Kidney (tissue), 14 donors: ENCODE data around the gene VPREB1. TPM values are rescaled to one million over a fixed set of nuclear protein-coding genes. Genes with fewer than 3 reads are reported as not detected.
"Not testable (repeated sequence)": the region's sequence is repeated elsewhere in the genome, so short reads cannot be mapped to it uniquely, and the experiment has no call there.

Experiments used
- DNase-seq, 5 donors: peaks; one replicate each; pipeline ENCODE4 v3.0.0-alpha.2; 2013 to 2020
- FAIRE-seq: peaks from 2 replicates; lab custom pipeline; 2012; peaks lifted over from hg19 to GRCh38; lab: Jason Lieb, UNC
- H3K27ac ChIP-seq, 2 donors: one replicate each; pipeline ENCODE4 v1.7.0; 2013; ENCODE audit warnings: low read depth in 2 of 2, low read length in 2 of 2, inconsistent platforms in 1 of 2
- H3K27me3 ChIP-seq: one replicate; pipeline ENCODE4 v1.7.1; 2013; ENCODE audit warnings: low read length, inconsistent platforms; ENCODE audit not compliant: control insufficient read depth, insufficient read depth
- H3K36me3 ChIP-seq, 3 donors: one replicate each; pipeline versions ENCODE4 v1.7.0 to v1.7.1; 2013; ENCODE audit warnings: low read length in 3 of 3, control low read depth in 1 of 3, inconsistent platforms in 1 of 3; ENCODE audit not compliant: insufficient read depth in 3 of 3, control insufficient read depth in 2 of 3
- H3K4me1 ChIP-seq, 3 donors: one replicate each; pipeline versions ENCODE4 v1.7.0 to v1.7.1; 2013; ENCODE audit warnings: low read length in 3 of 3, inconsistent platforms in 1 of 3, low read depth in 1 of 3; ENCODE audit not compliant: control insufficient read depth in 2 of 3, insufficient read depth in 2 of 3
- H3K4me3 ChIP-seq, 3 donors: one replicate each; pipeline versions ENCODE4 v1.7.0 to v1.8.1; 2013; ENCODE audit warnings: low read length in 3 of 3, control low read depth in 1 of 3, inconsistent platforms in 1 of 3
- H3K9ac ChIP-seq, 3 donors: one replicate each; pipeline versions ENCODE4 v1.7.0 to v1.7.1; 2013; ENCODE audit warnings: low read length in 3 of 3, control low read depth in 1 of 3, inconsistent platforms in 1 of 3
- H3K9me3 ChIP-seq, 3 donors: one replicate each; pipeline versions ENCODE4 v1.7.0 to v1.7.1; 2013; ENCODE audit warnings: low read length in 3 of 3, control low read depth in 1 of 3, inconsistent platforms in 1 of 3; ENCODE audit not compliant: control insufficient read depth in 2 of 3, insufficient read depth in 1 of 3
- intact Hi-C: fragments of 100-400 bp; cut with DNase I; formaldehyde crosslinking; loops from one replicate; pipeline ENCODE4 v1.11.1; 2022
- polyA plus RNA-seq: library from polyadenylated mRNA; stranded (reverse); fragments of 350-450 nt; fragmentation: Illumina TruSeq; extraction: RNeasy Lipid Tissue Mini Kit (QIAGEN cat#74804); gene quantifications from one replicate; pipeline ENCODE4 v1.2.3, GENCODE V29; 2014; ENCODE audit warnings: low read depth, low replicate concordance; ENCODE audit not compliant: insufficient read depth
- total RNA-seq: library from RNA; stranded (reverse); fragmentation: NEBNext Ultra II Directional; extraction: Animal tissue kit (Norgen Biotek cat#: 25700); gene quantifications from one replicate; pipeline ENCODE4 v1.2.1, GENCODE V29; 2021
- TF ChIP-seq, protein P1 (sequence below): IDR thresholded peaks from 3 replicates; pipeline ENCODE4 v1.5.1; 2012; ENCODE audit warnings: mild to moderate bottlenecking, moderate library complexity, borderline replicate concordance; ENCODE audit not compliant: insufficient read depth; ENCODE audit errors: extremely low read depth
- donor health status: control.
- donor health status: control.
- donor health status: control.
- donor health status: control.
- donor health status: control.
- donor health status: DM: yes; HTN: yes; CAD: no.
- donor health status: Normal renal cell carcinoma (clear cell type).

VPREB1 gene
- total and polyA plus RNA-seq, 2 donors from 2014 or later, result not detected

DNA sequence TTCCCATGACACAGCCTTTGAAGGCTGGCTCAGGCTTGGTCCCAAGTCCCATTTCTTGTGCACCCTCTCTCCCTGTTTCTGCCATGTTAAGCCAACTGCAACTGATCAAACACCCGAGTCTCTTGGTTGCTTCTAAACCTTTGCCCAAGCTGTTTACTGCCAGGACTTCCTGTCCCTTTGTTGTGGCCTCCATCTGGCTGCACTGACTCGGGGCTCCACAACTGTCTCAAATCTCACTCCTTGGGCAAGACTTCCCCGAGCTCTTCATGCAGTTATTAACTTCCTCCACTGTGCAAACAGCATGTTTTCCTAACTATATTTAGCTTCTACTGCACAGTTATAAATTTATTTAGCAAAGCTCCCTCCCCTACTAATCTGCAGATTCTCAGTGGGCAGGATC is 4.3 kb downstream of the VPREB1 start:
- no peak for FAIRE-seq
- no peak overlapping the region for H3K27ac ChIP-seq
- no peaks in the 10 kb centered on the region for H3K36me3 ChIP-seq
- no peaks in the 10 kb centered on the region for H3K4me1 ChIP-seq
- no peak overlapping the region for H3K9ac ChIP-seq
- intact Hi-C loops, result no loop called here
- TF ChIP-seq, protein P1, sequence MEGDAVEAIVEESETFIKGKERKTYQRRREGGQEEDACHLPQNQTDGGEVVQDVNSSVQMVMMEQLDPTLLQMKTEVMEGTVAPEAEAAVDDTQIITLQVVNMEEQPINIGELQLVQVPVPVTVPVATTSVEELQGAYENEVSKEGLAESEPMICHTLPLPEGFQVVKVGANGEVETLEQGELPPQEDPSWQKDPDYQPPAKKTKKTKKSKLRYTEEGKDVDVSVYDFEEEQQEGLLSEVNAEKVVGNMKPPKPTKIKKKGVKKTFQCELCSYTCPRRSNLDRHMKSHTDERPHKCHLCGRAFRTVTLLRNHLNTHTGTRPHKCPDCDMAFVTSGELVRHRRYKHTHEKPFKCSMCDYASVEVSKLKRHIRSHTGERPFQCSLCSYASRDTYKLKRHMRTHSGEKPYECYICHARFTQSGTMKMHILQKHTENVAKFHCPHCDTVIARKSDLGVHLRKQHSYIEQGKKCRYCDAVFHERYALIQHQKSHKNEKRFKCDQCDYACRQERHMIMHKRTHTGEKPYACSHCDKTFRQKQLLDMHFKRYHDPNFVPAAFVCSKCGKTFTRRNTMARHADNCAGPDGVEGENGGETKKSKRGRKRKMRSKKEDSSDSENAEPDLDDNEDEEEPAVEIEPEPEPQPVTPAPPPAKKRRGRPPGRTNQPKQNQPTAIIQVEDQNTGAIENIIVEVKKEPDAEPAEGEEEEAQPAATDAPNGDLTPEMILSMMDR, result no peak
- DNase-seq, result no peak
- H3K4me3 ChIP-seq, result no peak overlapping the region
- H3K27me3 ChIP-seq, result no peaks in the 10 kb centered on the region
- no peaks in the 10 kb centered on the region for H3K9me3 ChIP-seq

DNA sequence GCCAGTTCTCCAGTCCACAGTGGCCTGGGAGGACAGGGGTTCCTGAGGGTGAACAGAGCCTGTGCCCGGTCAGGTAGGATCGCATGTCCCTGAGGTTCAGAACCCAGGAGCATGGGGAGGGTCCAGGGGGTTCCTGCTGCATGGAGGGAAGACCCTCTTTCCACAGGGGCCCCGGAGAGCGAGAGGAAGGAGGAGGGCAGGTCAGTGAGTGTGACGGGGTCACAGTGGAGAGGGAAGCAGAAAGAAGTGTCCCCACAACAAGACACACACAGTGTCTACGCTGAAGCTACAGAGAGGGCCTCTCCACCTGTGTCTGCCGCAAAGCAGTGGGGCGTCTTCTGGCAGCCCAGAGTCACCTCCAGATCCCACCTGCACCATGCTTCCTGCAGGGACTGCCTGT is 6.1 kb downstream of the VPREB1 start:
- H3K4me1 ChIP-seq, H3K27ac ChIP-seq, H3K36me3 ChIP-seq, H3K9ac ChIP-seq, DNase-seq, intact Hi-C loops, H3K9me3 ChIP-seq, FAIRE-seq, H3K27me3 ChIP-seq, H3K4me3 ChIP-seq: not testable (repeated sequence)

DNA sequence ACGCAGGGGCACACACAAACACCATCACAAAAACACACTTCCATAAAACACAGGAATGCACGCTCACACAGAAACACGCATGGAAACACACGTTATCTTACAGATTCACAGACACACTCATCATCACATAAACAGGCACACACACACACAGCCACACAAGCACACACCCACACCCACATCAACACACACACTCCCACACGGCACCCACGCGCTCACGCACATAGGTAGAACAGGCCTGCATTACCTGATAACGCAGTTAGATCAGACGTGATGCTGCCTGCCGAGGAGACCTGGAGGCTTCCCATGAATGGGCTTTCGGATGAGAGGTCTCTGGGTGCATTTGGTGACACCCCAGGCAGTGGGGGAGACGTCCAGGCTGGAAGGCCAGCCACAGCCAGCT is 11.5 kb downstream of the VPREB1 start:
- intact Hi-C loops, result not testable (repeated sequence)

DNA sequence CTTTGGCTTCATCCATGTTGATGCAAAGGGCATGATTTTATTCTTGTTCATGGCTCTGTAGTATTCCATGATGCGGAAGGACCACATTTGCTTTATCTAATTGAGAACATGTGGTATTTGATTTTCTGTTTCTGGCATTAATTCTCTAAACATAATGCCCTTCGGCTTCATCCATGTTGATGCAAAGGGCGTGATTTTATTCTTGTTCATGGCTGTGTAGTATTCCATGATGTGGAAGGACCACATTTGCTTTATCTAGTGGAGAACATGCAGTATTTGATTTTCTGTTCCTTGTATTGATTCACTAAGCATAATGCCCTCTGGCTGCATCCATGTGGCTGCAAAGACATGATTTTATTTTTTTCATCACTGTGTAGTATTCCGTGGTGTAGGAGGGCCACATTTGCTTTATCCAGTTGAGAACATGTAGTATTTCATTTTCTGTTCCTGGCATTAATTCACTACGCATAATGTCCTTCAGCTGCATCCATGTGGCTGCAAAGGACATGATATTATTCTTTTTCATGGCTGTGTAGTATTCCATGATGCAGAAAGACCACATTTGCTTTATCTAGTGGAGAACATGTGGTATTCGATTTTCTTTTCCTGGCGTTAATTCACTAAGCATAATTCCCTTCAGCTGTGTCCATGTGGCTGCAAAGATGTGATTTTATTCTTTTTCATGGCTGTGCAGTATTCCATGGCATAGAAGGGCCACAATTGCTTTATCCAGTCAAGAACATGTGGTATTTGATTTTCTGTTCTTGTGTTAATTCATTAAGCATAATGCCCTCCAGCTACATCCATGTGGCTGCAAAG is 14.2 kb downstream of the VPREB1 start:
- H3K36me3 ChIP-seq, H3K27ac ChIP-seq, H3K4me3 ChIP-seq, H3K4me1 ChIP-seq, H3K27me3 ChIP-seq, intact Hi-C loops, H3K9ac ChIP-seq, FAIRE-seq, H3K9me3 ChIP-seq, DNase-seq: not testable (repeated sequence)

More for the DNA sequence above, 11.5 kb downstream of the VPREB1 start:
- H3K36me3 ChIP-seq, DNase-seq, H3K4me3 ChIP-seq, FAIRE-seq, H3K4me1 ChIP-seq, H3K27ac ChIP-seq, H3K9me3 ChIP-seq, H3K27me3 ChIP-seq, H3K9ac ChIP-seq: not testable (repeated sequence)

DNA sequence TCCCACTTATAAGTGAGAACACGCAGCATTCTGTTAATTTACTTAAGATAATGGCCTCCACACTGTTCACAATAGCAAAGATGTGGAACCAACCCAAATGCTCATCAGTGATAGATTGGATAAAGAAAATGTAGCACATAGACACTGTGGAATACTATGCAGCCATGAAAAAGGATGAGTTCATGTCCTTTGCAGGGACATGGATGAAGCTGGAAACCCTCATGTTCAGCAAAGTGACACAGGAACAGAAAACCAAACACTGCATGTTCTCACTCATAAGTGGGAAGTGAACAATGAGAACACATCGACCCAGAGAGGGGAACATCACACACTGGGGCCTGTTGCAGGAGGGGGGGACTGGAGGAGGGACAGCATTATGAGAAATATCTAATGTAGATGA is 15.6 kb downstream of the VPREB1 start:
- H3K36me3 ChIP-seq, FAIRE-seq, H3K9me3 ChIP-seq, H3K4me1 ChIP-seq, DNase-seq, H3K27me3 ChIP-seq, intact Hi-C loops, H3K4me3 ChIP-seq, H3K27ac ChIP-seq, H3K9ac ChIP-seq: not testable (repeated sequence)

DNA sequence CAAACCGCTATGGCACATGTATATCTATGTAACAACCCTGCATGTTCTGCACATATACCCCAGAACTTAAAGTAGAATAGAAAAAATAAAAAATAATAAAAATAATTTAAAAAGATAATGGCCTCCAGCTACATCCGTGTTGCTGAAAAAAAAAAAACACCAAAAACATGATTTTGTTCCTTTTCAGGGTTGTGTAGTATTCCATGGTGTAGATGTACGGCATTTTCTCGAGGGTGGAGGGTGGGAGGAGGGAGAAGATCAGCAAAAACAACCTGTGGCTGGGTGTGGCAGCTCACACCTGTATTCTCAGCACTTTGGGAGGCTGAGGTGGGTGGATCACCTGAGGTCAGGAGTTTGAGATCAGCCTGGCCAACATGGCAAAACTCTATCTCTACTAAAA is 16.0 kb downstream of the VPREB1 start:
- H3K9me3 ChIP-seq, intact Hi-C loops, H3K27ac ChIP-seq, H3K36me3 ChIP-seq, H3K4me3 ChIP-seq, FAIRE-seq, DNase-seq, H3K27me3 ChIP-seq, H3K9ac ChIP-seq, H3K4me1 ChIP-seq: not testable (repeated sequence)

DNA sequence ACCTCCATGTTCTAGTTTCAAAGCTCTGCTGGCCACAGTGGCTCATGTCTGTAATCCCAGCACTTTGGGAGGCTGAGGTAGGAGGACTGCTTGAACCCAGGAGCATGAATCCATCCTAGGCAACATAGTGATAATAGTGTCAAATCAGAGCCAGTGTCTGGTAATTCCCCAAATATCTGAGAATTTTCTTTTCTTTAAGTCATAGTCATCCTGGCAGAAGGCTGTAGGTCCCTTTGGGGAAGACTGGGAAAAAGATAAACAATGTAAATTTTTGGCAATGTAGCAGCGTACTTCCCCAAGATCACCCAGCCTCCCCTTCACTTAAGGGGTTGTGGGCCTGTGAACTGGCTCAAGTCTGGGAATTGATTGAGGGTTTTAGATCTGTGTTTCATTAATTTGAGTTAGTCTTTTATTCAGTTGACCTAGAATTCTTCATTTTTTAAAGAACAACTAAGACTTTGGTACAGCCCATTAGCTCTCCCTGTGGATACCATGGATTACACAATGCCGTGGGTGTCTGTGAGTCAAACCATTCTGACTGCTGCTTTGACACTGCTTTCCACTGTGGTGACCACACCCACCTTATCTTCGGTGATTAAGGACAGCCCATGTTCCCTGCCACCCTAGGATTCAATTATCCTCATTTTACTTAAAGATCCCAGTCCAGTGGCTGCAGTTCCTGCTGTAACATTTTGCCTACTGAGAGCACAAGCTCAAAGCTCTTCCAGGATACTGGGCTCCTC is 17.9 kb downstream of the VPREB1 start:
- H3K9ac ChIP-seq, H3K4me1 ChIP-seq, H3K36me3 ChIP-seq, H3K9me3 ChIP-seq, H3K4me3 ChIP-seq, DNase-seq, H3K27ac ChIP-seq, FAIRE-seq, H3K27me3 ChIP-seq, intact Hi-C loops: not testable (repeated sequence)
